H1 (cell line): ENCODE data around the gene MAST1. TPM values are rescaled to one million over a fixed set of nuclear protein-coding genes. Genes with fewer than 3 reads are reported as not detected.

Experiments
- CTCF ChIA-PET: fragments of 300-600 bp; sonication (Branson Sonifier 250); formaldehyde crosslinking; loops from one replicate; lab custom pipeline; 2021; ENCODE audit not compliant: partially characterized antibody; lab: Charles Lee
- POLR2A ChIA-PET: fragments of 300-600 bp; sonication (Branson Sonifier 250); formaldehyde crosslinking; loops from one replicate; lab custom pipeline; 2021; ENCODE audit warnings: inconsistent platforms; ENCODE audit not compliant: partially characterized antibody; lab: Charles Lee
- DNase-seq, 2 experiments: peaks; one replicate each; pipeline versions ENCODE4 v3.0.0 to v3.0.0-alpha.2; 2010 to 2022; ENCODE audit warnings: low spot score in 2 of 2, low read depth in 1 of 2, mixed read lengths in 1 of 2
- FAIRE-seq: peaks from 2 replicates; lab custom pipeline; 2011; peaks lifted over from hg19 to GRCh38; lab: Jason Lieb, UNC
- H2AFZ ChIP-seq: 2 replicates; pipeline ENCODE4 v1.8.1; 2012; ENCODE audit warnings: low read length, inconsistent platforms
- H2AK5ac ChIP-seq: 2 replicates; pipeline ENCODE4 v1.6.1; 2013; ENCODE audit warnings: low read depth, low read length
- H2BK120ac ChIP-seq: replicated peaks from 2 replicates; pipeline ENCODE3; 2013; ENCODE audit warnings: low read depth, low read length, inconsistent platforms
- H2BK12ac ChIP-seq: 2 replicates; pipeline ENCODE4 v1.6.1; 2013; ENCODE audit warnings: low read depth, low read length
- H2BK15ac ChIP-seq: 2 replicates; pipeline ENCODE4 v1.6.1; 2013; ENCODE audit warnings: low read length
- H2BK20ac ChIP-seq: 2 replicates; pipeline ENCODE4 v1.6.1; 2013; ENCODE audit warnings: low read length
- H2BK5ac ChIP-seq: 2 replicates; pipeline ENCODE4 v1.6.1; 2013; ENCODE audit warnings: low read depth, low read length
- H3K14ac ChIP-seq: 2 replicates; pipeline ENCODE4 v1.6.1; 2013; ENCODE audit warnings: inconsistent platforms; ENCODE audit not compliant: insufficient read length
- H3K18ac ChIP-seq: 2 replicates; pipeline ENCODE4 v1.6.1; 2013; ENCODE audit warnings: low read length; ENCODE audit errors: extremely low read depth
- H3K23ac ChIP-seq: 2 replicates; pipeline ENCODE4 v1.6.1; 2013; ENCODE audit warnings: inconsistent platforms; ENCODE audit not compliant: insufficient read length
- H3K23me2 ChIP-seq: 2 replicates; pipeline ENCODE4 v1.6.1; 2013; ENCODE audit warnings: low read depth, low read length
- H3K27ac ChIP-seq: 2 replicates; pipeline ENCODE4 v1.6.1; 2011; ENCODE audit warnings: low read depth, low read length, inconsistent platforms
- H3K27me3 ChIP-seq, 4 experiments: replicated peaks in 1 of 4; 1 replicate in 1 of 4; 2 replicates in 3 of 4; pipeline versions ENCODE4 v1.6.1 to v1.8.1; 2011 to 2013; ENCODE audit warnings: low read length in 3 of 4, mild to moderate bottlenecking in 3 of 4, inconsistent platforms in 2 of 4, mixed read lengths in 2 of 4, moderate library complexity in 1 of 4; ENCODE audit not compliant: control insufficient read depth in 3 of 4, insufficient read depth in 3 of 4; ENCODE audit errors: extremely low read depth in 1 of 4
- H3K36me3 ChIP-seq, 4 experiments: 2 replicates each; pipeline versions ENCODE4 v1.6.1 to v1.8.1; 2011 to 2013; ENCODE audit warnings: mild to moderate bottlenecking in 4 of 4, low read length in 3 of 4, moderate library complexity in 2 of 4, control low read depth in 1 of 4, inconsistent platforms in 1 of 4; ENCODE audit not compliant: insufficient read depth in 4 of 4, control insufficient read depth in 2 of 4
- H3K4ac ChIP-seq: replicated peaks from 2 replicates; pipeline ENCODE3; 2013; ENCODE audit warnings: low read length, low read depth, mixed read lengths, inconsistent platforms; ENCODE audit not compliant: insufficient read length
- H3K4me1 ChIP-seq, 4 experiments: replicated peaks in 1 of 4; 1 replicate in 1 of 4; 2 replicates in 3 of 4; pipeline versions ENCODE4 v1.6.1 to v1.8.1; 2011 to 2013; ENCODE audit warnings: low read length in 3 of 4, inconsistent platforms in 2 of 4, mixed read lengths in 1 of 4; ENCODE audit not compliant: insufficient read depth in 4 of 4, control insufficient read depth in 3 of 4
- H3K4me2 ChIP-seq, 2 experiments: 2 replicates each; pipeline versions ENCODE4 v1.6.1 to v1.8.1; 2011 to 2013; ENCODE audit warnings: low read depth in 2 of 2, low read length in 2 of 2, control low read depth in 1 of 2, inconsistent platforms in 1 of 2, mild to moderate bottlenecking in 1 of 2; ENCODE audit not compliant: insufficient read depth in 1 of 2
- H3K4me3 ChIP-seq, 4 experiments: fragments of 200-600, 300-600 bp in 1 of 4; sonication (generic), shearing (Covaris generic), sonication (Bioruptor Twin) in 1 of 4; 2 replicates each; pipeline versions ENCODE4 v1.5.1 to v1.8.1; 2011 to 2016; ENCODE audit warnings: low read length in 4 of 4, low read depth in 3 of 4, control low read depth in 2 of 4, inconsistent platforms in 2 of 4, mild to moderate bottlenecking in 2 of 4, mixed read lengths in 1 of 4, moderate library complexity in 1 of 4; ENCODE audit not compliant: insufficient read depth in 2 of 4; ENCODE audit errors: extremely low read depth in 1 of 4
- H3K56ac ChIP-seq: replicated peaks from 2 replicates; pipeline ENCODE3; 2013; ENCODE audit warnings: low read depth, mild to moderate bottlenecking, mixed read lengths, low read length, inconsistent platforms; ENCODE audit not compliant: insufficient read length
- H3K79me1 ChIP-seq: 2 replicates; pipeline ENCODE4 v1.6.1; 2013; ENCODE audit warnings: low read depth, low read length, control low read depth
- H3K79me2 ChIP-seq, 2 experiments: 2 replicates each; pipeline versions ENCODE4 v1.6.1 to v1.8.1; 2012 to 2013; ENCODE audit warnings: low read length in 2 of 2, mild to moderate bottlenecking in 2 of 2, inconsistent platforms in 1 of 2; ENCODE audit not compliant: insufficient read depth in 2 of 2, control insufficient read depth in 1 of 2
- H3K9ac ChIP-seq, 4 experiments: replicated peaks in 1 of 4; 1 replicate in 1 of 4; 2 replicates in 3 of 4; pipeline versions ENCODE4 v1.6.1 to v1.8.1; 2011 to 2013; ENCODE audit warnings: low read depth in 3 of 4, low read length in 3 of 4, control low read depth in 2 of 4, mild to moderate bottlenecking in 2 of 4, moderate library complexity in 2 of 4, inconsistent platforms in 1 of 4; ENCODE audit errors: extremely low read depth in 1 of 4
- H3K9me3 ChIP-seq, 2 experiments: 2 replicates each; pipeline versions ENCODE4 v1.6.1 to v1.8.1; 2012 to 2013; ENCODE audit warnings: mild to moderate bottlenecking in 2 of 2, moderate library complexity in 2 of 2, control low read depth in 1 of 2, inconsistent platforms in 1 of 2, low read depth in 1 of 2, low read length in 1 of 2, mixed read lengths in 1 of 2; ENCODE audit not compliant: insufficient read depth in 2 of 2
- H4K20me1 ChIP-seq, 2 experiments: replicated peaks in 1 of 2; 2 replicates each; pipeline versions ENCODE3 to v1.8.1; 2011 to 2013; ENCODE audit warnings: inconsistent platforms in 2 of 2, low read length in 2 of 2, mild to moderate bottlenecking in 1 of 2; ENCODE audit not compliant: insufficient read depth in 2 of 2, control insufficient read depth in 1 of 2
- H4K5ac ChIP-seq: 2 replicates; pipeline ENCODE4 v1.6.1; 2013; ENCODE audit warnings: low read length, low read depth, mixed read lengths, inconsistent platforms; ENCODE audit not compliant: insufficient read length
- H4K8ac ChIP-seq: 2 replicates; pipeline ENCODE4 v1.8.0; 2013; ENCODE audit warnings: mild to moderate bottlenecking, moderate library complexity, low read length, inconsistent platforms; ENCODE audit not compliant: insufficient read depth; ENCODE audit errors: extremely low read depth
- H4K91ac ChIP-seq: replicated peaks from 2 replicates; pipeline ENCODE3; 2013; ENCODE audit warnings: low read length, mixed read lengths, inconsistent platforms; ENCODE audit not compliant: insufficient read length
- ASH2L ChIP-seq: fragments of 200-600, 300-600 bp; sonication (generic); IDR thresholded peaks from one replicate; pipeline ENCODE4 v1.7.1; 2017; ENCODE audit warnings: low read length
- ATF3 ChIP-seq: IDR thresholded peaks from 2 replicates; pipeline ENCODE4 v1.6.1; 2011; ENCODE audit warnings: low read depth, mild to moderate bottlenecking, low read length; ENCODE audit not compliant: insufficient read depth
- CHD2 ChIP-seq: IDR thresholded peaks from 2 replicates; pipeline ENCODE4 v1.6.1; 2012; ENCODE audit warnings: low read length, improper control_type of control experiment
- GTF2F1 ChIP-seq: IDR thresholded peaks from 2 replicates; pipeline ENCODE4 v1.6.1; 2012; ENCODE audit warnings: low read depth, low read length, improper control_type of control experiment, borderline replicate concordance
- MAFK ChIP-seq: IDR thresholded peaks from 2 replicates; pipeline ENCODE4 v1.6.1; 2012; ENCODE audit warnings: low read depth, mild to moderate bottlenecking, improper control_type of control experiment, low read length
- NANOG ChIP-seq: IDR thresholded peaks from 2 replicates; pipeline ENCODE4 v1.6.1; 2011; ENCODE audit warnings: low read length, low read depth, mild to moderate bottlenecking, inconsistent platforms; ENCODE audit not compliant: insufficient read depth, poor library complexity, severe bottlenecking
- POLR2A ChIP-seq, 2 experiments: IDR thresholded peaks; 1 replicate in 1 of 2; 2 replicates in 1 of 2; pipeline ENCODE4 v1.6.1; 2011; ENCODE audit warnings: low read depth in 2 of 2, low read length in 2 of 2, mild to moderate bottlenecking in 2 of 2; ENCODE audit errors: control extremely low read depth in 1 of 2
- POLR2AphosphoS5 ChIP-seq: IDR thresholded peaks from 2 replicates; pipeline ENCODE4 v1.6.1; 2011; ENCODE audit warnings: low read depth, low read length
- RBBP5 ChIP-seq: IDR thresholded peaks from 2 replicates; pipeline ENCODE4 v1.7.1; 2012; ENCODE audit warnings: low read depth, mild to moderate bottlenecking, inconsistent platforms, low read length, moderate library complexity, borderline replicate concordance
- RFX5 ChIP-seq: IDR thresholded peaks from 2 replicates; pipeline ENCODE4 v1.6.1; 2011; ENCODE audit warnings: low read depth, low read length, improper control_type of control experiment, borderline replicate concordance
- RNF2 ChIP-seq: fragments of 200-900, 300-1000 bp; sonication (generic); IDR thresholded peaks from 2 replicates; pipeline ENCODE4 v1.7.1; 2016; ENCODE audit warnings: borderline replicate concordance, low read depth, mild to moderate bottlenecking, antibody characterized with exemption, low read length; ENCODE audit not compliant: poor library complexity, severe bottlenecking; ENCODE audit errors: missing control alignments
- TEAD4 ChIP-seq: IDR thresholded peaks from 2 replicates; pipeline ENCODE4 v1.6.1; 2012; ENCODE audit warnings: low read depth, low read length, inconsistent platforms, mixed read lengths
- ZNF274 ChIP-seq: IDR thresholded peaks from 2 replicates; pipeline ENCODE4 v1.7.0; 2012; ENCODE audit warnings: low read length, borderline replicate concordance; ENCODE audit errors: extremely low read depth
- WGBS, 2 experiments: shearing (Covaris generic) in 1 of 2; methylation state at CpG; one replicate each; pipeline versions ENCODE4 v1.1.6 to v1.1.7; 2013 to 2015; ENCODE audit warnings: low lambda C conversion rate in 2 of 2, mixed read lengths in 2 of 2, inconsistent platforms in 1 of 2, low coverage in 1 of 2, missing lambda C conversion rate in 1 of 2; ENCODE audit not compliant: insufficient replicate concordance in 2 of 2, insufficient coverage in 1 of 2, insufficient read length in 1 of 2; ENCODE audit errors: extremely low coverage in 1 of 2, missing lambda C conversion rate in 1 of 2; 5-methylcytosine and 5-hydroxymethylcytosine counted together
- polyA plus RNA-seq, 7 experiments: library from polyadenylated mRNA; depleted of rRNA in 3 of 7; stranded (reverse) in 5 of 7; unstranded in 2 of 7; fragments of >200 nt in 5 of 7; fragments of 200-250 nt in 2 of 7; gene quantifications; 1 replicate in 5 of 7; 2 replicates in 1 of 7; 4 replicates in 1 of 7; pipeline versions ENCODE4 v1.2.1 to v1.2.3, GENCODE V29; 2011 to 2013; ENCODE audit warnings: missing spikeins in 2 of 7, mixed read lengths in 2 of 7
- total RNA-seq: library from RNA; stranded (reverse); fragmentation: NEBNext Ultra II Directional; extraction: Animal tissue kit (Norgen Biotek cat#: 25700); gene quantifications from 2 replicates; pipeline ENCODE4 v1.2.1, GENCODE V29; 2021

MAST1 gene
- total and polyA plus RNA-seq, 2 of the 8 experiments (the other 6 are each of a cell fraction or from before 2014, with no cell fraction given): 15.6 to 28.3 TPM

- H3K79me1 ChIP-seq: peaks cover 6% of the 10 kb centered on the region; the same call in 1 of the 2 replicates
- no peak overlapping the region for H3K23ac ChIP-seq
- no peak overlapping the region for H3K14ac ChIP-seq
- CTCF ChIA-PET: interaction anchor here (0.9 to 1.8 kb wide), 2 partner anchors 10 kb away, joined by 3 to 6 read pairs; partner anchors contain the start of gene KLF1
- no peak overlapping the region for H4K5ac ChIP-seq
- DNase-seq (no peak), FAIRE-seq (no peak)
- no peak overlapping the region for H4K91ac ChIP-seq
- peaks cover 4% of the 10 kb centered on the region; the same call in 1 of the 2 replicates for H3K23me2 ChIP-seq
- H2BK5ac ChIP-seq: no peak overlapping the region
- H3K27ac ChIP-seq: no peak overlapping the region
- POLR2A ChIA-PET: interaction anchor here (1.0 to 15.0 kb wide), 7 partner anchors 9 to 36 kb away, joined by 3 to 180 read pairs (median 8); partner anchors contain the start of genes DNASE2, KLF1 and SYCE2
- no peak overlapping the region for H3K56ac ChIP-seq
- H3K4me1 ChIP-seq: peaks cover 0 to 6% (median 4%) of the 10 kb centered on the region in 4 experiments; a peak in 3 of 7 replicates
- H2BK15ac ChIP-seq: no peak overlapping the region
- no peaks in the 10 kb centered on the region for H3K27me3 ChIP-seq
- no peak overlapping the region for H3K4me2 ChIP-seq
- H2BK12ac ChIP-seq: no peak overlapping the region
- no peak overlapping the region for H3K4me3 ChIP-seq
- peaks cover 15 to 41% (median 30%) of the 10 kb centered on the region in 4 experiments for H3K36me3 ChIP-seq
- H2BK120ac ChIP-seq: no peak overlapping the region
- peaks cover 0 to 7% of the 10 kb centered on the region in 2 experiments; a peak in 1 of 4 replicates for H3K79me2 ChIP-seq
- H2BK20ac ChIP-seq: no peak overlapping the region
- H2AFZ ChIP-seq: no peak overlapping the region
- H3K9me3 ChIP-seq: no peaks in the 10 kb centered on the region
- peaks cover 4 to 5% of the 10 kb centered on the region in 2 experiments for H4K20me1 ChIP-seq
- 98% methylated on average over 17 of the region's 17 CpGs; no CpG with 5 or more reads in 1 of the 2 experiments for WGBS, 2 experiments
- H3K18ac ChIP-seq: no peak overlapping the region
- no peak for TF ChIP-seq POLR2A (IDR thresholded peaks at IDR 0.05; ENCODE audit: control extremely low read depth in 1 of 2, low read depth in 2 of 2, low read length in 2 of 2)
- TF ChIP-seq ASH2L: no peak
- no peak for TF ChIP-seq TEAD4
- no peak for TF ChIP-seq RNF2
- TF ChIP-seq RFX5: no peak
- TF ChIP-seq CHD2: no peak
- no peak for TF ChIP-seq ATF3
- no peak for TF ChIP-seq MAFK
- no peak for TF ChIP-seq RBBP5
- TF ChIP-seq POLR2AphosphoS5: no peak
- TF ChIP-seq GTF2F1: no peak
- no peak for TF ChIP-seq NANOG
- TF ChIP-seq ZNF274: no peak
- H3K9ac ChIP-seq: no peak overlapping the region
- no peak overlapping the region for H3K4ac ChIP-seq
- H2AK5ac ChIP-seq: no peak overlapping the region
- H4K8ac ChIP-seq: no peak overlapping the region
Observed at GRCh38 chr19:12896460-12896859, 58.1 kb downstream of the MAST1 start.
